ENCODE measurements around the gene WDR33.

WDR33 gene

DNA sequence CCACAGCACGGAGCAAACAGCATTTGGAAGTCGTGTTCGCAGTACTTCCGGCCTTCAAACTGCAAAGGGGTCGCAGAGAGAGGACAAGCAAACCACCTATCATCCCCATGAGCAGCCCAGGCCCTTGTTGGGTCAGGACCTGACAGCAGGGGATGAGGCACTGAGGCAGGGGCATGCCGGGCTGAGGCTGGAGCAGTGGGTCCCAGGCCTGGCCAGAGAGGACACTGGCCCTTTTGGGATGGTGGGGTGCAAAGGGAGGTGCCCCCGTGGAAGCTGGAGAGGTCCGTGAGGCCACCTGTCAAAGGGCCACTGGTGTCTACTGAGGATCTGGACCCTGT lies 156.2 kb downstream of the WDR33 start:
- H3K36me3 Mint-ChIP-seq: no peaks in the 10 kb centered on the region
- peaks cover 51% of the 10 kb centered on the region for H3K27me3 Mint-ChIP-seq
- no peaks in the 10 kb centered on the region for H3K9me3 Mint-ChIP-seq
- H3K27ac Mint-ChIP-seq: no peak overlapping the region
- no peak overlapping the region for H3K4me3 Mint-ChIP-seq
- CTCF ChIA-PET: interaction anchor here (7.1 kb wide), 1 partner anchor 63 kb away, joined by 145 read pairs; no protein-coding TSS in a partner anchor
- DNase-seq: no peak
- H3K4me1 Mint-ChIP-seq: peaks cover under 1% of the 10 kb centered on the region

- H3K9me3 Mint-ChIP-seq: no peaks in the 10 kb centered on the region
- peak overlapping the region; percentile 67 for H3K27ac Mint-ChIP-seq
- CTCF ChIA-PET: interaction anchor here (7.1 kb wide), 1 partner anchor 63 kb away, joined by 145 read pairs; no protein-coding TSS in a partner anchor
- H3K4me1 Mint-ChIP-seq: peaks cover 6% of the 10 kb centered on the region
- no peaks in the 10 kb centered on the region for H3K36me3 Mint-ChIP-seq
- no peak overlapping the region for H3K4me3 Mint-ChIP-seq
- DNase-seq: no peak
- H3K27me3 Mint-ChIP-seq: peaks cover 49% of the 10 kb centered on the region
Observed at GRCh38 chr2:127654084-127654837, 156.7 kb downstream of the WDR33 start.

DNA sequence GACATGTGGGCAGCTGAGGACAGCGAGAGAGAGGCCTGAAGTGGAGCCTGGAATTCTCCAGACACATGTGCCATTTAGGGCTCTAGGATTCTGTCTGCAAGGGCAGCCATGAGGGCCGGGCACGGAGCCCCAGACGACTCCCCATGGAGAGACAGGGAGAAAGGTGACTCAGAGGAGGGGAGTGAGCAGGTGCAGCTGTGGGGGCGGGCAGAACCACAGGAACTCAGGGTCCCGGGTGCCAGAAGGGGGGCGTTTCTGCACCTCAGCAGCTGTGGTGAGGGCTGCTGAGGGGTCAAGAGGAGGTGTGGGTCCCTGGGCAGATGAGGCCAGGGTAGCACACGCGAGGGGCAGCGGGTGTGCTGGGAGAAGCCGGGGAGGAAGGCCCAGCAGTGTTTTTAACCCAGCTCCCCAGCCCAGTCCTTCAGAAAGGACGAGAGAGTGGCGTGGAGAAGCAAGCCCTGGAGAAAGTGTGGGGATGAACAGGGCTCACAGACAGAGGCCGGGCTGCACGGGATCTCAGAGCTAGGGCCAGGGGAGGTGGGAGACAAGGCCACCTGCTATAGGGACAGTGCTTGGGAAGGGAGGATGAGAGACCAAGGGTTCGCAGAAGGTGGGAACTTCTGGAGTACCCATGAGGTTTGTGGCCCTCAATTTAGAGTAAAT lies 157.4 kb downstream of the WDR33 start:
- Mint-ChIP-seq H3K9me3 (no peaks in the 10 kb centered on the region), H3K4me3 (no peak overlapping the region), H3K4me1 (peaks cover 13% of the 10 kb centered on the region), H3K27ac (peak overlapping the region; percentile 67), H3K27me3 (peaks cover 48% of the 10 kb centered on the region), H3K36me3 (no peaks in the 10 kb centered on the region)
- CTCF ChIA-PET: interaction anchor here (1.1 to 7.1 kb wide), 2 partner anchors 13 to 62 kb away, joined by 3 to 145 read pairs; no protein-coding TSS in a partner anchor
- no peak for DNase-seq

DNA sequence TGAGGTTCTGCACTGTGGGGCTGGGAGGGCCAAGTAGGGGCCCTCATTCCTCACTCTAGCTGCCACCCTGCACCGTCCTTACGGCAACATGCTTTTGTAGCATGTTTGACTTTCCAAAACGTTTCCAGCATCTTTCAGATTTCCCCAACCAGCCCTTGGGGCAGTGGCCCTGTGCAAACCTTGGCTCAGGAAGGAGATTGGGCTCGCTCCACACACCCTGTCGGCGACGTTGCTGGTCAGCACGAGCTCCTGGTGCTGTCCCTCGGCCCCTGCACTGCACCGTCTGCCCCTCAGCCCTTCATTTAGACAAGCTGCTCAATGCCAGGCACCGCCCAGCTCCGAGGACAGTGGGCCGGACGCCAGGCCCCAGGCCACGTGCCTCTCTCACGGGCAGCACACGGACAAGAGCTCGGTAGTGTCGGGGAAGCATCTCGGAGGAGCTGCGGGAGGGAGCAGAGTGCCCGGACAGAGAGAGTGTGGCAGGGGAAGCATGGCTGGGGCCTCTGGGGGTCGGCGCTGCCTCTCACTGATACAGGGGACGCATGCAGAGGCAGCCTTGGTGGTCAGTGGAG lies 158.1 kb downstream of the WDR33 start:
- Mint-ChIP-seq H3K4me1 (peaks cover 17% of the 10 kb centered on the region), H3K9me3 (no peaks in the 10 kb centered on the region), H3K27ac (no peak overlapping the region), H3K4me3 (no peak overlapping the region), H3K27me3 (peaks cover 48% of the 10 kb centered on the region), H3K36me3 (no peaks in the 10 kb centered on the region)
- CTCF ChIA-PET: interaction anchor here (0.9 to 7.1 kb wide), 5 partner anchors 11 to 456 kb away, joined by 3 to 145 read pairs (median 3); no protein-coding TSS in a partner anchor
- no peak for DNase-seq

- H3K9me3 Mint-ChIP-seq: no peaks in the 10 kb centered on the region
- peaks cover 48% of the 10 kb centered on the region for H3K27me3 Mint-ChIP-seq
- DNase-seq: no peak
- H3K27ac Mint-ChIP-seq: no peak overlapping the region
- CTCF ChIA-PET: interaction anchor here (0.9 to 7.1 kb wide), 5 partner anchors 10 to 455 kb away, joined by 3 to 145 read pairs (median 3); no protein-coding TSS in a partner anchor
- peaks cover 22% of the 10 kb centered on the region for H3K4me1 Mint-ChIP-seq
- no peak overlapping the region for H3K4me3 Mint-ChIP-seq
- H3K36me3 Mint-ChIP-seq: no peaks in the 10 kb centered on the region
Observed at GRCh38 chr2:127651971-127652550, 158.9 kb downstream of the WDR33 start.

DNA sequence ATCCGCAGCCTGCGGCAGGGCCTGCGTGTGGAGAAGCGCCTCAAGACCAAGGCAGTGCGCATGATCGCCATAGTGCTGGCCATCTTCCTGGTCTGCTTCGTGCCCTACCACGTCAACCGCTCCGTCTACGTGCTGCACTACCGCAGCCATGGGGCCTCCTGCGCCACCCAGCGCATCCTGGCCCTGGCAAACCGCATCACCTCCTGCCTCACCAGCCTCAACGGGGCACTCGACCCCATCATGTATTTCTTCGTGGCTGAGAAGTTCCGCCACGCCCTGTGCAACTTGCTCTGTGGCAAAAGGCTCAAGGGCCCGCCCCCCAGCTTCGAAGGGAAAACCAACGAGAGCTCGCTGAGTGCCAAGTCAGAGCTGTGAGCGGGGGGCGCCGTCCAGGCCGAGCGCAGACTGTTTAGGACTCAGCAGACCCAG lies 159.6 kb downstream of the WDR33 start:
- peaks cover 24% of the 10 kb centered on the region for H3K4me1 Mint-ChIP-seq
- peaks cover 48% of the 10 kb centered on the region for H3K27me3 Mint-ChIP-seq
- no peaks in the 10 kb centered on the region for H3K9me3 Mint-ChIP-seq
- no peak overlapping the region for H3K27ac Mint-ChIP-seq
- CTCF ChIA-PET: interaction anchor here (1.2 to 7.1 kb wide), 2 partner anchors 60 to 455 kb away, joined by 3 to 145 read pairs; no protein-coding TSS in a partner anchor
- no peak overlapping the region for H3K4me3 Mint-ChIP-seq
- no peak for DNase-seq
- no peaks in the 10 kb centered on the region for H3K36me3 Mint-ChIP-seq

Data from activated naive CD4-positive, alpha-beta T cell treated with anti-CD3 and anti-CD28 coated beads, Interleukin-2, amount 10 ng/mL, durations not matched to agents 7 days and 5 days (primary cell).